HEK293 (cell line): ENCODE data around the gene L3MBTL1.

Source experiments
- CTCF ChIA-PET: fragments of 350-600 bp; formaldehyde crosslinking; extraction: SDS; loops from one replicate; lab custom pipeline; 2021; ENCODE audit warnings: antibody characterized with exemption; lab: Yijun Ruan, JAX
- POLR2A ChIA-PET: fragments of 300-600 bp; formaldehyde crosslinking; extraction: SDS; loops from one replicate; lab custom pipeline; 2020; ENCODE audit warnings: antibody characterized with exemption, inconsistent platforms; lab: Yijun Ruan, JAX
- H3K27ac ChIP-seq: fragments of 200-500 bp; sonication (Bioruptor generic); 2 replicates; pipeline ENCODE4 v1.5.1; 2014; ENCODE audit warnings: low read depth, low read length, control low read depth, inconsistent platforms; ENCODE audit errors: extremely low read depth
- H3K36me3 ChIP-seq, 2 experiments: fragments of 200-500 bp in 1 of 2; sonication (Bioruptor generic) in 1 of 2; 1 replicate in 1 of 2; 2 replicates in 1 of 2; pipeline ENCODE4 v1.5.1; 2014 to 2017; ENCODE audit warnings: inconsistent platforms in 2 of 2, low read length in 2 of 2; ENCODE audit not compliant: control insufficient read depth in 2 of 2, insufficient read depth in 1 of 2
- H3K4me1 ChIP-seq: fragments of 200-500 bp; sonication (Bioruptor generic); 2 replicates; pipeline ENCODE4 v1.5.1; 2014; ENCODE audit warnings: mild to moderate bottlenecking, low read length, inconsistent platforms; ENCODE audit not compliant: control insufficient read depth, insufficient read depth
- H3K4me3 ChIP-seq: 2 replicates; pipeline ENCODE4 v1.5.1; 2011; ENCODE audit warnings: low read depth, mild to moderate bottlenecking, control low read depth, low read length, moderate library complexity
- H3K9me3 ChIP-seq: fragments of 200-500 bp; sonication (Bioruptor generic); 2 replicates; pipeline ENCODE4 v1.5.1; 2014; ENCODE audit warnings: low read depth, low read length, inconsistent platforms; ENCODE audit not compliant: control insufficient read depth, insufficient read depth
- EGR2 ChIP-seq: fragments of 450-650 bp; formaldehyde crosslinking; IDR thresholded peaks from 2 replicates; pipeline ENCODE4 v1.5.1; 2016; ENCODE audit warnings: low read depth, missing biosample characterization, missing genetic modification characterization
- GLIS1 ChIP-seq: fragments of 450-650 bp; formaldehyde crosslinking; IDR thresholded peaks from 2 replicates; pipeline ENCODE4 v1.5.1; 2016; ENCODE audit warnings: missing biosample characterization, missing genetic modification characterization
- OVOL3 ChIP-seq: fragments of 450-650 bp; formaldehyde crosslinking; IDR thresholded peaks from 2 replicates; pipeline ENCODE4 v1.5.1; 2016; ENCODE audit warnings: missing biosample characterization, missing genetic modification characterization
- SALL2 ChIP-seq: fragments of 450-650 bp; formaldehyde crosslinking; IDR thresholded peaks from 2 replicates; pipeline ENCODE4 v1.5.0; 2017; ENCODE audit warnings: missing biosample characterization, mild to moderate bottlenecking, missing genetic modification characterization, borderline replicate concordance
- TCF7L2 ChIP-seq: IDR thresholded peaks from 2 replicates; pipeline ENCODE4 v1.6.1; 2011; ENCODE audit warnings: low read depth, mild to moderate bottlenecking, inconsistent platforms, low read length, moderate library complexity, borderline replicate concordance
- TRIM28 ChIP-seq: IDR thresholded peaks from 2 replicates; pipeline ENCODE4 v1.6.1; 2011; ENCODE audit warnings: low read length, control low read depth, borderline replicate concordance
- ZBTB21 ChIP-seq: fragments of 450-650 bp; formaldehyde crosslinking; IDR thresholded peaks from 2 replicates; pipeline ENCODE4 v1.5.1; 2017; ENCODE audit warnings: missing biosample characterization, missing genetic modification characterization
- ZBTB7A ChIP-seq: fragments of 450-650 bp; formaldehyde crosslinking; IDR thresholded peaks from 2 replicates; pipeline ENCODE4 v1.5.1; 2016; ENCODE audit warnings: low read depth, missing biosample characterization, missing genetic modification characterization
- ZFP37 ChIP-seq: fragments of 450-650 bp; formaldehyde crosslinking; IDR thresholded peaks from 2 replicates; pipeline ENCODE4 v1.5.1; 2016; ENCODE audit warnings: missing biosample characterization, missing genetic modification characterization
- ZNF16 ChIP-seq: fragments of 450-650 bp; formaldehyde crosslinking; IDR thresholded peaks from 2 replicates; pipeline ENCODE4 v1.5.1; 2016; ENCODE audit warnings: low read depth, missing biosample characterization, missing genetic modification characterization
- ZNF362 ChIP-seq: fragments of 450-650 bp; formaldehyde crosslinking; IDR thresholded peaks from 2 replicates; pipeline ENCODE4 v1.5.1; 2016; ENCODE audit warnings: missing biosample characterization, missing genetic modification characterization
- ZNF514 ChIP-seq: fragments of 450-650 bp; formaldehyde crosslinking; IDR thresholded peaks from 2 replicates; pipeline ENCODE4 v1.5.1; 2016; ENCODE audit warnings: missing biosample characterization, missing genetic modification characterization
- ZNF518A ChIP-seq: fragments of 450-650 bp; formaldehyde crosslinking; conservative IDR thresholded peaks from 2 replicates; pipeline ENCODE4 v1.5.1; 2016; ENCODE audit warnings: low read depth, missing biosample characterization, missing genetic modification characterization
- ZNF530 ChIP-seq: fragments of 450-650 bp; formaldehyde crosslinking; IDR thresholded peaks from 2 replicates; pipeline ENCODE4 v1.5.1; 2016; ENCODE audit warnings: low read depth, missing biosample characterization, missing genetic modification characterization
- ZNF549 ChIP-seq: fragments of 450-650 bp; IDR thresholded peaks from 2 replicates; pipeline ENCODE4 v1.5.1; 2018; ENCODE audit warnings: missing biosample characterization, missing genetic modification characterization, mild to moderate bottlenecking, inconsistent platforms, moderate library complexity
- ZNF555 ChIP-seq: fragments of 450-650 bp; formaldehyde crosslinking; conservative IDR thresholded peaks from 2 replicates; pipeline ENCODE4 v1.5.1; 2017; ENCODE audit warnings: missing biosample characterization, mild to moderate bottlenecking, missing genetic modification characterization, inconsistent platforms
- ZNF560 ChIP-seq: fragments of 450-650 bp; formaldehyde crosslinking; IDR thresholded peaks from 2 replicates; pipeline ENCODE4 v1.5.1; 2017; ENCODE audit warnings: missing biosample characterization, missing genetic modification characterization, borderline replicate concordance
- ZNF571 ChIP-seq: fragments of 450-650 bp; formaldehyde crosslinking; IDR thresholded peaks from 2 replicates; pipeline ENCODE4 v1.5.0; 2017; ENCODE audit warnings: missing biosample characterization, missing genetic modification characterization
- ZNF600 ChIP-seq: fragments of 450-650 bp; formaldehyde crosslinking; IDR thresholded peaks from 2 replicates; pipeline ENCODE4 v1.5.1; 2016; ENCODE audit warnings: missing biosample characterization, missing genetic modification characterization
- ZNF624 ChIP-seq: fragments of 450-650 bp; formaldehyde crosslinking; IDR thresholded peaks from 2 replicates; pipeline ENCODE4 v1.5.1; 2017; ENCODE audit warnings: missing biosample characterization, missing genetic modification characterization
- ZNF692 ChIP-seq: fragments of 450-650 bp; formaldehyde crosslinking; IDR thresholded peaks from 2 replicates; pipeline ENCODE4 v1.5.1; 2016; ENCODE audit warnings: missing biosample characterization, missing genetic modification characterization
- ZNF785 ChIP-seq: fragments of 450-650 bp; formaldehyde crosslinking; IDR thresholded peaks from 2 replicates; pipeline ENCODE4 v1.5.1; 2016; ENCODE audit warnings: missing biosample characterization, missing genetic modification characterization
- TF ChIP-seq, protein P1 (sequence below): fragments of 450-650 bp; formaldehyde crosslinking; conservative IDR thresholded peaks from 2 replicates; pipeline ENCODE4 v1.5.1; 2016; ENCODE audit warnings: low read depth, missing biosample characterization, missing genetic modification characterization
- TF ChIP-seq, protein P2 (sequence below): fragments of 450-650 bp; formaldehyde crosslinking; IDR thresholded peaks from 2 replicates; pipeline ENCODE4 v1.5.1; 2017; ENCODE audit warnings: missing biosample characterization, missing genetic modification characterization

The L3MBTL1 gene

GRCh38 chr20:43563429-43563828, 55.9 kb downstream of the L3MBTL1 start:
- no peak overlapping the region for H3K4me3 ChIP-seq
- no peak overlapping the region for H3K27ac ChIP-seq
- H3K4me1 ChIP-seq: no peaks in the 10 kb centered on the region
- CTCF ChIA-PET: interaction anchor here (0.6 to 0.7 kb wide), 2 partner anchors 108 to 188 kb away, joined by 3 read pairs; no protein-coding TSS in a partner anchor
- no peaks in the 10 kb centered on the region for H3K36me3 ChIP-seq
- POLR2A ChIA-PET: no interaction called here
- TF ChIP-seq TCF7L2: no peak
- TF ChIP-seq, protein P1, sequence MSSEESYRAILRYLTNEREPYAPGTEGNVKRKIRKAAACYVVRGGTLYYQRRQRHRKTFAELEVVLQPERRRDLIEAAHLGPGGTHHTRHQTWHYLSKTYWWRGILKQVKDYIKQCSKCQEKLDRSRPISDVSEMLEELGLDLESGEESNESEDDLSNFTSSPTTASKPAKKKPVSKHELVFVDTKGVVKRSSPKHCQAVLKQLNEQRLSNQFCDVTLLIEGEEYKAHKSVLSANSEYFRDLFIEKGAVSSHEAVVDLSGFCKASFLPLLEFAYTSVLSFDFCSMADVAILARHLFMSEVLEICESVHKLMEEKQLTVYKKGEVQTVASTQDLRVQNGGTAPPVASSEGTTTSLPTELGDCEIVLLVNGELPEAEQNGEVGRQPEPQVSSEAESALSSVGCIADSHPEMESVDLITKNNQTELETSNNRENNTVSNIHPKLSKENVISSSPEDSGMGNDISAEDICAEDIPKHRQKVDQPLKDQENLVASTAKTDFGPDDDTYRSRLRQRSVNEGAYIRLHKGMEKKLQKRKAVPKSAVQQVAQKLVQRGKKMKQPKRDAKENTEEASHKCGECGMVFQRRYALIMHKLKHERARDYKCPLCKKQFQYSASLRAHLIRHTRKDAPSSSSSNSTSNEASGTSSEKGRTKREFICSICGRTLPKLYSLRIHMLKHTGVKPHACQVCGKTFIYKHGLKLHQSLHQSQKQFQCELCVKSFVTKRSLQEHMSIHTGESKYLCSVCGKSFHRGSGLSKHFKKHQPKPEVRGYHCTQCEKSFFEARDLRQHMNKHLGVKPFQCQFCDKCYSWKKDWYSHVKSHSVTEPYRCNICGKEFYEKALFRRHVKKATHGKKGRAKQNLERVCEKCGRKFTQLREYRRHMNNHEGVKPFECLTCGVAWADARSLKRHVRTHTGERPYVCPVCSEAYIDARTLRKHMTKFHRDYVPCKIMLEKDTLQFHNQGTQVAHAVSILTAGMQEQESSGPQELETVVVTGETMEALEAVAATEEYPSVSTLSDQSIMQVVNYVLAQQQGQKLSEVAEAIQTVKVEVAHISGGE (tag by site-specific recombination): no peak
- TF ChIP-seq ZNF530 (tag by site-specific recombination): no peak
- TF ChIP-seq ZBTB7A: no peak
- no peak for TF ChIP-seq EGR2 (tag by site-specific recombination)
- TF ChIP-seq ZNF549 (tag by site-specific recombination): no peak
- TF ChIP-seq ZNF518A (tag by site-specific recombination): no peak
- TF ChIP-seq ZNF560 (tag by site-specific recombination): no peak
- no peak for TF ChIP-seq ZNF362 (tag by site-specific recombination)
- TF ChIP-seq GLIS1 (tag by site-specific recombination): no peak
- TF ChIP-seq ZNF624 (tag by site-specific recombination): no peak
- TF ChIP-seq ZNF555: no peak
- no peak for TF ChIP-seq ZNF514 (tag by site-specific recombination)
- no peak for TF ChIP-seq TRIM28
- no peak for TF ChIP-seq ZBTB21
- no peak for TF ChIP-seq OVOL3
- no peak for TF ChIP-seq SALL2 (tag by site-specific recombination)
- H3K9me3 ChIP-seq: no peaks in the 10 kb centered on the region

DNA sequence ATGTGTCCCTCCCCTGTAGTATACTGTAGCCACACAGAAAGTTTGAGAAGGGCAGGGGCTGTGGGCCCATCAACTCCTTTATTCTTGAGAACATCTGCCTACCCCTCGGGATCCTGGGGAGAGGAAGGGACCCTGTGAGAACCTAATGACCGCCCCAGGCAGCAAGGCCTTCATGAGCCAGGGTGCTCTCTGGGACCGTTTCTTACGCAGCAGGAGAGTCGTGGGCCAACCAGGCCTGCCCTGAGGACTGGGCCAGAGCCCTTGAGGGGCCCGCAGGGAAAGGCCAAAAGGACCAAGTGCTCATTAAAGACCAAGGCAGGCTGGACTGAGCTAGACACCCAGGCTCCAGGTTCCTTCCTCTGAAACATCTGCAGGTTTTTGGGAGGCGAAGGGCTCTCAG, 56.5 kb downstream of the L3MBTL1 start:
- no peak overlapping the region for H3K4me3 ChIP-seq
- H3K36me3 ChIP-seq: no peaks in the 10 kb centered on the region
- ChIA-PET CTCF (no interaction called here), POLR2A (no interaction called here)
- no peaks in the 10 kb centered on the region for H3K9me3 ChIP-seq
- H3K27ac ChIP-seq: no peak overlapping the region
- H3K4me1 ChIP-seq: no peaks in the 10 kb centered on the region
- TF ChIP-seq ZNF785 (tag by site-specific recombination) (no peak), ZNF16 (tag by site-specific recombination) (no peak), ZNF571 (tag by site-specific recombination) (no peak), ZNF692 (tag by site-specific recombination) (no peak), EGR2 (tag by site-specific recombination) (no peak), ZFP37 (tag by site-specific recombination) (no peak), ZNF600 (tag by site-specific recombination) (no peak)
- TF ChIP-seq, protein P2, sequence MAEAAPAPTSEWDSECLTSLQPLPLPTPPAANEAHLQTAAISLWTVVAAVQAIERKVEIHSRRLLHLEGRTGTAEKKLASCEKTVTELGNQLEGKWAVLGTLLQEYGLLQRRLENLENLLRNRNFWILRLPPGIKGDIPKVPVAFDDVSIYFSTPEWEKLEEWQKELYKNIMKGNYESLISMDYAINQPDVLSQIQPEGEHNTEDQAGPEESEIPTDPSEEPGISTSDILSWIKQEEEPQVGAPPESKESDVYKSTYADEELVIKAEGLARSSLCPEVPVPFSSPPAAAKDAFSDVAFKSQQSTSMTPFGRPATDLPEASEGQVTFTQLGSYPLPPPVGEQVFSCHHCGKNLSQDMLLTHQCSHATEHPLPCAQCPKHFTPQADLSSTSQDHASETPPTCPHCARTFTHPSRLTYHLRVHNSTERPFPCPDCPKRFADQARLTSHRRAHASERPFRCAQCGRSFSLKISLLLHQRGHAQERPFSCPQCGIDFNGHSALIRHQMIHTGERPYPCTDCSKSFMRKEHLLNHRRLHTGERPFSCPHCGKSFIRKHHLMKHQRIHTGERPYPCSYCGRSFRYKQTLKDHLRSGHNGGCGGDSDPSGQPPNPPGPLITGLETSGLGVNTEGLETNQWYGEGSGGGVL (tag by site-specific recombination): no peak
